ENCODE data around the gene TAF4. TPM values are rescaled to one million over a fixed set of nuclear protein-coding genes. Genes with fewer than 3 reads are reported as not detected.

Gene TAF4
- total and polyA plus RNA-seq, 2 donors from 2014 or later: 3.7 to 18.4 TPM

GRCh38 chr20:62069741-62070216 lies 4.1 kb upstream of the TAF4 start:
- intact Hi-C loops (cut with DNase I): loop anchor here (10.0 kb wide), 1 partner anchor 65 kb away; no protein-coding TSS in a partner anchor
- H3K36me3 ChIP-seq (ENCODE audit: control insufficient read depth in 2 of 3, insufficient read depth in 3 of 3, low read length in 3 of 3): no peaks in the 10 kb centered on the region
- H3K9ac ChIP-seq (ENCODE audit: low read length in 3 of 3): no peak overlapping the region
- peaks cover 0 to 6% (median 0%) of the 10 kb centered on the region in 3 donors for H3K9me3 ChIP-seq (ENCODE audit: control insufficient read depth in 2 of 3, insufficient read depth in 1 of 3, low read length in 3 of 3)
- no peak for FAIRE-seq
- no peak for TF ChIP-seq CTCF (IDR thresholded peaks at IDR 0.05; ENCODE audit: borderline replicate concordance, extremely low read depth, insufficient read depth)
- peak overlapping the region; percentile 17 to 63 for H3K27ac ChIP-seq (ENCODE audit: low read depth in 2 of 2, low read length in 2 of 2)
- peaks cover 2 to 29% (median 17%) of the 10 kb centered on the region in 3 donors for H3K4me1 ChIP-seq (ENCODE audit: control insufficient read depth in 2 of 3, insufficient read depth in 2 of 3, low read depth in 1 of 3, low read length in 3 of 3)
- no peak overlapping the region for H3K4me3 ChIP-seq (ENCODE audit: low read length in 3 of 3)
- peak in 3 of 5 donors; percentile 46 to 81 (median 65) for DNase-seq
- no peaks in the 10 kb centered on the region for H3K27me3 ChIP-seq (ENCODE audit: control insufficient read depth, insufficient read depth, low read length)

GRCh38 chr20:62068997-62069396 lies 3.3 kb upstream of the TAF4 start:
- Histone ChIP-seq H3K27me3 (ENCODE audit: control insufficient read depth, insufficient read depth, low read length) (no peaks in the 10 kb centered on the region), H3K36me3 (ENCODE audit: control insufficient read depth in 2 of 3, insufficient read depth in 3 of 3, low read length in 3 of 3) (no peaks in the 10 kb centered on the region), H3K4me3 (ENCODE audit: low read length in 3 of 3) (no peak overlapping the region), H3K9ac (ENCODE audit: low read length in 3 of 3) (no peak overlapping the region), H3K9me3 (ENCODE audit: control insufficient read depth in 2 of 3, insufficient read depth in 1 of 3, low read length in 3 of 3) (peaks cover 0 to 6% (median 0%) of the 10 kb centered on the region in 3 donors), H3K27ac (ENCODE audit: low read depth in 2 of 2, low read length in 2 of 2) (peak overlapping the region; percentile 17 to 63), H3K4me1 (ENCODE audit: control insufficient read depth in 2 of 3, insufficient read depth in 2 of 3, low read depth in 1 of 3, low read length in 3 of 3) (peaks cover 2 to 30% (median 18%) of the 10 kb centered on the region in 3 donors)
- no peak for TF ChIP-seq CTCF (IDR thresholded peaks at IDR 0.05; ENCODE audit: borderline replicate concordance, extremely low read depth, insufficient read depth)
- no peak for DNase-seq
- FAIRE-seq: no peak
- intact Hi-C loops (cut with DNase I): loop anchor here (10.0 kb wide), 1 partner anchor 66 kb away; no protein-coding TSS in a partner anchor

- FAIRE-seq: no peak
- Histone ChIP-seq H3K27me3 (ENCODE audit: control insufficient read depth, insufficient read depth, low read length) (no peaks in the 10 kb centered on the region), H3K4me3 (ENCODE audit: low read length in 3 of 3) (no peak overlapping the region), H3K27ac (ENCODE audit: low read depth in 2 of 2, low read length in 2 of 2) (no peak overlapping the region), H3K36me3 (ENCODE audit: control insufficient read depth in 2 of 3, insufficient read depth in 3 of 3, low read length in 3 of 3) (no peaks in the 10 kb centered on the region), H3K9me3 (ENCODE audit: control insufficient read depth in 2 of 3, insufficient read depth in 1 of 3, low read length in 3 of 3) (no peaks in the 10 kb centered on the region), H3K4me1 (ENCODE audit: control insufficient read depth in 2 of 3, insufficient read depth in 2 of 3, low read depth in 1 of 3, low read length in 3 of 3) (peaks cover 2 to 36% (median 19%) of the 10 kb centered on the region in 3 donors), H3K9ac (ENCODE audit: low read length in 3 of 3) (no peak overlapping the region)
- DNase-seq: no peak
- no peak for TF ChIP-seq CTCF (IDR thresholded peaks at IDR 0.05; ENCODE audit: borderline replicate concordance, extremely low read depth, insufficient read depth)
- intact Hi-C loops (cut with DNase I): loop anchor here (10.0 kb wide), 1 partner anchor 67 kb away; no protein-coding TSS in a partner anchor
Measured at GRCh38 chr20:62067547-62068260, 2.0 kb upstream of the TAF4 start.

Data from kidney (tissue), 14 donors.